H1 (cell line): ENCODE measurements around the gene MBD5. TPM values are rescaled to one million over a fixed set of nuclear protein-coding genes. Genes with fewer than 3 reads are reported as not detected.

Source experiments
- CHD2 ChIP-seq: IDR thresholded peaks from 2 replicates; pipeline ENCODE4 v1.6.1; 2012; ENCODE audit warnings: low read length, improper control_type of control experiment
- SP1 ChIP-seq: IDR thresholded peaks from 2 replicates; pipeline ENCODE4 v1.6.1; 2011; ENCODE audit warnings: low read depth, low read length
- polyA plus RNA-seq, 7 experiments: library from polyadenylated mRNA; depleted of rRNA in 3 of 7; stranded (reverse) in 5 of 7; unstranded in 2 of 7; fragments of >200 nt in 5 of 7; fragments of 200-250 nt in 2 of 7; gene quantifications; 1 replicate in 5 of 7; 2 replicates in 1 of 7; 4 replicates in 1 of 7; pipeline versions ENCODE4 v1.2.1 to v1.2.3, GENCODE V29; 2011 to 2013; ENCODE audit warnings: missing spikeins in 2 of 7, mixed read lengths in 2 of 7
- total RNA-seq: library from RNA; stranded (reverse); fragmentation: NEBNext Ultra II Directional; extraction: Animal tissue kit (Norgen Biotek cat#: 25700); gene quantifications from 2 replicates; pipeline ENCODE4 v1.2.1, GENCODE V29; 2021

MBD5 gene
- total and polyA plus RNA-seq, 2 of the 8 experiments (the other 6 are each of a cell fraction or from before 2014, with no cell fraction given) = 9.7 to 29.4 TPM

DNA sequence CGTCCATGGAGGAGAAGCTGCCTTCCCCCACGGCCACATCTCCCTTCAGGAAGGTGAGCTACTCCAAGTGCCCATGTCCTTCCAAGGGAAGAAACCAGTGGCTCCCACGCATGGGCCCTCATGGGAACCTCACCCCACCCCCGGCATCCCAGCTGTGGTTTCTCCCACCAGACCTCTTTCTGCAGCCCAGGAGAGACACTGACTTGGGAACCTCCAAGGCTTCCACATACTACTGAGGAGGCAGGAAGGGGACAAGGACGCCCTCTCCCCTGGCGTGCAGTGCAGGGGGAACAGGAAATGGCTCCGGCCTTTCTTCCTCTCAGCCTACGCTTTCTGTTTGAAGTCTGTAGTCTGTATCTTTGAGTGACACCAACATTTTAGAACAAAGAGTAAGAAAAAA is 519.1 kb downstream of the MBD5 start (continued):
- TF ChIP-seq SP1 (no peak), CHD2 (no peak)
- TF ChIP-seq, all 59 proteins: peak for 0
